Skin of body (tissue), 2 donors: ENCODE measurements around the gene CACNG1. TPM values are rescaled to one million over a fixed set of nuclear protein-coding genes. Genes with fewer than 3 reads are reported as not detected.
"Not testable (repeated sequence)": the region's sequence is repeated elsewhere in the genome, so short reads cannot be mapped to it uniquely, and the experiment has no call there.

Source experiments
- DNase-seq: peaks from one replicate; lab custom pipeline; 2025; lab: John Stamatoyannopoulos, UW
- total RNA-seq: library from RNA; depleted of rRNA; stranded (reverse); fragments of >200 nt; gene quantifications from one replicate; pipeline ENCODE4 v1.2.3, GENCODE V29; 2014

Gene CACNG1
- total RNA-seq, 1 donor from 2014 or later, result 5.4 TPM

GRCh38 chr17:67078292-67078691 is 33.9 kb downstream of the CACNG1 start:
- DNase-seq, result no peak

DNA sequence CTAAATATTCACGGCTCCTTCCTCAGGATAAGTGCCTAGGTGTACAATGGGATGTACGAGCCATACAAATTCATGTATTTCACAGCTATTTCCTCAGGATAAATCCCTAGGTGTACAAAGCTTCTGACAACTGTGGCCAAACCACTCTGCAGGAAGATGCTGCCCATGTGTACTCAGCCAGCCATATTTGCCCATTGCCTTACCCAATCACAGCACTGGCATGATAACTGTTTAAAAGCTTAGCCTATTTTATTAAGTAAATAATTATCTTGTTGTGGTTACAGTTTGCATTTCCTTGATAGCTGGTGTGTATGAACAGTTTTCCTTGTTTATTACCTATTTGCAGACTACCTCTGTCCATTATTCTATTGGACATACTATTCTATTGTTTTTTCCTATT is 35.1 kb downstream of the CACNG1 start:
- no peak for DNase-seq

GRCh38 chr17:67080804-67081203 is 36.5 kb downstream of the CACNG1 start:
- no peak for DNase-seq

DNA sequence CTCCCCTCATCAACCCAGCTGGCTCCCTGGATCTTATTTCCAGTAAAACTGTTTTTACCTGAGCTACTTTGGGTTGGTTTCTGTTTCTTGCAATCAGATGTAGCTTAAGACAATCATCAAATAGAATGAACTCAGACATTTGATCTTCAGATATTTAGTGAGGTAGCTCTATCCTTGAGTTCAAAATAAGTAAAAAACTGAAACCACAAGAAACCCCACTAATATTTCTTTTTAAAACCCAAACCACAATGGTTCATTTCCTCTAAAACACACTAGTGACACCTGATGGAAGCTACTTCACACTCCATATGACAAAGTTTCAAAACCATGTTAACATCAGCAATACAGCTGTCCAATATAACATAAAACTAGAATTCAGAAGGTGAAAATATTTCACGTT is 37.8 kb downstream of the CACNG1 start:
- no peak for DNase-seq

GRCh38 chr17:67085406-67085805 is 41.1 kb downstream of the CACNG1 start:
- no peak for DNase-seq

DNA sequence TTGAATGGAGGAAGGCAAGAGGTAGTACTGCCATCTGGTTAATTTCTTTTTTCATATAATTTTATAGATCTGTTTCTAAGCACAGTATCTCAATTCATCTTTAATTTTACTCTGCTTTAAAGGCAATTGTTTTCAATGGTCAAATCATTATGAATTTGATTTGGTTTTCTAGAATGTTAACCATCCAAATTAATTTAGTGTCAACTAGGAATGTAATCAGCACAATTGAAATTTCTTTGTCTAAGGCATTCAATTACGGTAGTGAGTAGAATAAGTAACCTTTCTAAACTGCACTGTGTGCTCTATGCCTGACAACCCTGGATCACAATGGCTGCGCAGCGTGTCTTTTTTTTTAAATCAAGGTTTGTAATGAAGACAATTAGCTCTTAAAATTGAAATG is 44.3 kb downstream of the CACNG1 start:
- DNase-seq, result no peak

DNA sequence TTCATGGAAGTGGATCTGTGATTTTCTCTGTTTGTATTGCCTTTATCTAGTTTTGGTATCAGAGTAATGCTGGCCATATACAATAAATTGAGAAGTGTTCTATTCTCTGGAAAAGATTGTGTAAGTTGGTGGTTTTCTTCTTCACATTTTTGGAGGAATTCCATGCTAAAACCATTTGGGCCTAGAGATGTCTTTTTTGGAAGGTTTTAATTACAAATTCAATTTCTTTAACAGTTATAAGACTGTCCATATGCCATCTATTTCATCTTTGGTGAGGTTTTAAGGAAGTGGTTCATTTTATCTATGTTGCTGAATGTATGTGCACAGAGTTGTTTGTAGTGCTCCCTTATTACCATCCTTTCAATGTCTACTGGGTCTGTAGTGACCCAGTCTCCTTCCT is 46.0 kb downstream of the CACNG1 start:
- DNase-seq, result no peak

GRCh38 chr17:67092291-67092690 is 47.9 kb downstream of the CACNG1 start:
- no peak for DNase-seq

- DNase-seq, result not testable (repeated sequence)
Observed at GRCh38 chr17:67092710-67093109, 48.4 kb downstream of the CACNG1 start.

- no peak for DNase-seq
Observed at GRCh38 chr17:67093348-67093747, 49.0 kb downstream of the CACNG1 start.

GRCh38 chr17:67095291-67095690 is 50.9 kb downstream of the CACNG1 start:
- not testable (repeated sequence) for DNase-seq

DNA sequence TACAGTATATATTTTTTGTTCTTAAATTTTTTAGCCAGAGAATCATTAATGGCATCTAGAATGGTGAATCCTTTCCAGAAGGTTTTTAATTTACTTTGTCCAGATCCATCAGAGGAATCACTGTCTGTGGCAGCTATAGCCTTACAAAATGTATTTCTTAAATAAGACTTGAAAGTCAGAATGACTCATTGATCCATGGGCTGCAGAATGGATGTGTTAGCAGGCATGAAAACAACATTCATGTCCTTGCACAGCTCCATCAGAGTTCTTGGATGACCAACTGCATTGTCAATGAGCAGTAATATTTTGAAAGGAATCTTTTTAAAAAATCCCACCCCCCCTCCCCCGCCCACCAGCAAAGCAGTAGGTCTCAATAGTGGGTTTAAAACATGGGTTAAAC is 51.4 kb downstream of the CACNG1 start:
- DNase-seq, result no peak

DNA sequence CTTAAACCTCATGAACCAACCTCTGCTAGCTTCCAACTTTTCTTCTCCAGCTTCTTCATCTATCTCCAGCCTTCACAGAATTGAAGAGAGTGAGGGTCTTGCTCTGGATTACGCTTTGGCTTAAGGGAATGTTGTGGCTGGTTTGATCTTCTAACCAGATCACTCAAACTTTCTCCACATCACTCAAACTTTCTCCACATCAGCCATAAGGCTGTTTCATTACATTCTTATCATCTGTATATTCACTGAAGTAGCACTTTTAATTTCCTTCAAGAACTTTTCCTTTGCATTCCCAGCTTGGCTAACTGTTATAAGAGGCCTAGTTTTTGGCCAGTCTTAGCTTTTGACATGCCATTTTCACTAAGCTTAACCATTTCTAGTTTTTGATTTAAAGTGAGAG is 52.3 kb downstream of the CACNG1 start:
- DNase-seq, result no peak

DNA sequence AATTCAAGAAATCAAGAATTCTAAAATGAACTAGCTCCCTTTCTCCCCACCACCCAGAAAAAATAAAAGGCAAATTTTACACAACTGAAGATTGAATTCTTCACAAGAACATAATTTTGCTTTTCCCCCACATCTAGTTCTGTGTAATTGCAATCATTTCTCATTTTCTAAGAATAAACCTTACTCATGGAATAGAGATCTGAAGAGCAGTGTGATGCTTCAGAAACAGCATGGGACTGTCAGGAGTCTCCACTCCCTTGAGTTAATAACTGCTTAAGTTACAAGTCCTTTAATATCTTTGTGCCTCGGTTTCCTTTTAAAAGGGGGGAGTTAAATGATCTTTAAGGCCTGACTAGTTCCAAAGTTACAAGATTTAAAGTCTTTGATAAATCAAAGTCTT is 53.7 kb downstream of the CACNG1 start:
- no peak for DNase-seq

DNA sequence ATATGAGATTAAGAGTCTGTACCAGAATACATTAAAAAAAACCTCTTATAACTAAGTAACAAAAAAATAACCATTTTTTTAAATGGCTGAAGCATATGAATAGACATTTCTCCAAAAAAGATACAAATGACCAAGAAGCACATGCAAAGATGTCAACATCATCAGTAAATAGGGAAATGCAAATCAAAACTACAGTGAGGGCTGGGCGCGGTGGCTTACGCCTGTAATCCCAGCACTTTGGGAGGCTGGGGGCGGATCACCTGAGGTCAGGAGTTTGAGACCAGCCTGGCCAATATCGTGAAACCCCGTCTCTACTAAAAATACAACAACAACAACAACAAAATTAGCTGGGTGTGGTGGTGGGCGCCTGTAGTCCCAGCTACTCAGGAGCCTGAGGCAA is 60.3 kb downstream of the CACNG1 start:
- DNase-seq, result not testable (repeated sequence)

- DNase-seq, result no peak
Observed at GRCh38 chr17:67105213-67105612, 60.9 kb downstream of the CACNG1 start.

Other genes with a start within 250 kb of the CACNG1 start
- gene CACNG5, start 209.4 kb upstream of the CACNG1 start, total RNA-seq, result not detected
- 2.0 TPM for gene CACNG4, start 79.8 kb upstream of the CACNG1 start, total RNA-seq
- 70.5 TPM for gene HELZ, start 200.6 kb downstream of the CACNG1 start, total RNA-seq